ENCODE results near the gene FAM200C. TPM values are rescaled to one million over a fixed set of nuclear protein-coding genes. Genes with fewer than 3 reads are reported as not detected.

Gene FAM200C
- total RNA-seq, 1 experiment from 2014 or later = 10.5 TPM

DNA sequence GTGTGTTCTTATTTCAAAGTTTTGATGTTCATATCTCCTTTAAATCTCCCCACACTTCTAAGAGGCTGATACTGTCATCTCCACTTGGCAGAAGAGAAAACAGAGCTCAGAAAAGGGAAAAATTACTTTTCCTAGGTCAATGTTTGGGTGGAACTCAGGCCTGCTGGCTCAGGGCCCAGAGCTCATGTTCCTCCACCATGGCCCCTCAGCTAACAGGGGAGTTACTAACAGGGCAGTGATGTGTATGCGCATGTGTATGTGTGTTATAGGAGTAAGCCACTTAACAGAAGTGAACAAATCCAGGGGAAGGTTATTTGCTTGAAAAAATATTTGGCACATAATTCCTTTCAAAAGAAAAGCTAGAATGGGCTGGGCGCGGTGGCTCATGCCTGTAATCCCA, 32.0 kb downstream of the FAM200C start:
- H3K79me2 ChIP-seq (ENCODE audit: low read depth) = no peaks in the 10 kb centered on the region
- H3F3A ChIP-seq (ENCODE audit: insufficient read depth, low read depth) = no peaks in the 10 kb centered on the region; the same call in 1 of the 2 replicates
- no peak overlapping the region for H3K4me2 ChIP-seq
- H4K20me1 ChIP-seq (ENCODE audit: insufficient read depth) = peaks cover 3% of the 10 kb centered on the region; the same call in 1 of the 2 replicates
- H3K27me3 ChIP-seq (ENCODE audit: insufficient read depth, low read depth) = peaks cover 40% of the 10 kb centered on the region
- BruUV-seq (replicated peaks) = no TSS peak
- intact Hi-C loops (cut with micrococcal nuclease; ENCODE audit: unreplicated experiment) = no loop called here
- ChIA-PET CTCF (interaction anchor here (0.5 kb wide), 1 partner anchor 16 kb away, joined by 4 read pairs; no protein-coding TSS in a partner anchor), POLR2A (ENCODE audit: unreplicated experiment) (no interaction called here)
- 0 out of 2 replicates have a peak, but pooled peaks cover 5% of the 10 kb centered on the region for H3K4me1 ChIP-seq (replicated peaks; ENCODE audit: insufficient read depth)
- TF ChIP-seq, protein P1, sequence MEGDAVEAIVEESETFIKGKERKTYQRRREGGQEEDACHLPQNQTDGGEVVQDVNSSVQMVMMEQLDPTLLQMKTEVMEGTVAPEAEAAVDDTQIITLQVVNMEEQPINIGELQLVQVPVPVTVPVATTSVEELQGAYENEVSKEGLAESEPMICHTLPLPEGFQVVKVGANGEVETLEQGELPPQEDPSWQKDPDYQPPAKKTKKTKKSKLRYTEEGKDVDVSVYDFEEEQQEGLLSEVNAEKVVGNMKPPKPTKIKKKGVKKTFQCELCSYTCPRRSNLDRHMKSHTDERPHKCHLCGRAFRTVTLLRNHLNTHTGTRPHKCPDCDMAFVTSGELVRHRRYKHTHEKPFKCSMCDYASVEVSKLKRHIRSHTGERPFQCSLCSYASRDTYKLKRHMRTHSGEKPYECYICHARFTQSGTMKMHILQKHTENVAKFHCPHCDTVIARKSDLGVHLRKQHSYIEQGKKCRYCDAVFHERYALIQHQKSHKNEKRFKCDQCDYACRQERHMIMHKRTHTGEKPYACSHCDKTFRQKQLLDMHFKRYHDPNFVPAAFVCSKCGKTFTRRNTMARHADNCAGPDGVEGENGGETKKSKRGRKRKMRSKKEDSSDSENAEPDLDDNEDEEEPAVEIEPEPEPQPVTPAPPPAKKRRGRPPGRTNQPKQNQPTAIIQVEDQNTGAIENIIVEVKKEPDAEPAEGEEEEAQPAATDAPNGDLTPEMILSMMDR (conservative IDR thresholded peaks at IDR 0.05) = no peak
- no peak for TF ChIP-seq EZH2 (IDR thresholded peaks at IDR 0.05; ENCODE audit: low read depth)
- no peaks in the 10 kb centered on the region for H3K9me2 ChIP-seq (ENCODE audit: insufficient read depth)
- no peak for DNase-seq
- no peaks in the 10 kb centered on the region for H3K36me3 ChIP-seq (ENCODE audit: low read depth)
- no peak overlapping the region for H2AFZ ChIP-seq
- H3K4me3 ChIP-seq = no peak overlapping the region
- no peaks in the 10 kb centered on the region for H3K9me3 ChIP-seq (ENCODE audit: insufficient read depth, low read depth)
- H3K27ac ChIP-seq = no peak overlapping the region

DNA sequence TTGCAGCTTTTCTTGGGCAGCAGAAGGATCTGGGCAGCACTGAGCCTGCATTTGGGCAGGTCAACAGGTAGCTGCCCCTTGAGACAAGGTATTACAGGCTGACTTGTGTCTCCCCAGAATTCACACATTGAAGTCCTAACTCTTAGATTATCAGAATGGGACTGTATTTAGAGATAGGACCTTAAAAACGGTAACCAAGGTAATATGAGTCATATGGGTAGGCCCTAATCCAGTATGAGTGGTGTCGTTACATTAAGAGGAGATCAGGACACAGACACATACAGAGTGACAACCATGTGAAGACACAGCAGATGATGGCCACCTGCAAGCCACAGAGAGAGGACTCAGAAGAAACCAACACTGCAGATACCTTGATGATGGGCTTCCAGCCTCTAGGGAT, 32.6 kb downstream of the FAM200C start:
- POLR2A ChIA-PET (ENCODE audit: unreplicated experiment) = interaction anchor here (0.7 kb wide), 1 partner anchor 874 kb away, joined by 8 read pairs; no protein-coding TSS in a partner anchor
- Histone ChIP-seq H3K79me2 (ENCODE audit: low read depth) (no peaks in the 10 kb centered on the region), H3K27me3 (ENCODE audit: insufficient read depth, low read depth) (peaks cover 34% of the 10 kb centered on the region), H3K4me2 (no peak overlapping the region), H3K36me3 (ENCODE audit: low read depth) (no peaks in the 10 kb centered on the region), H3K9me3 (ENCODE audit: insufficient read depth, low read depth) (no peaks in the 10 kb centered on the region), H3K9me2 (ENCODE audit: insufficient read depth) (no peaks in the 10 kb centered on the region), H3F3A (ENCODE audit: insufficient read depth, low read depth) (no peaks in the 10 kb centered on the region; the same call in 1 of the 2 replicates), H3K4me3 (no peak overlapping the region), H2AFZ (no peak overlapping the region), H3K4me1 (replicated peaks; ENCODE audit: insufficient read depth) (0 out of 2 replicates have a peak, but pooled peaks cover 5% of the 10 kb centered on the region), H4K20me1 (ENCODE audit: insufficient read depth) (peaks cover 3% of the 10 kb centered on the region; the same call in 1 of the 2 replicates), H3K27ac (no peak overlapping the region)
- CTCF ChIA-PET = interaction anchor here (0.7 kb wide), 1 partner anchor 1578 kb away, joined by 6 read pairs; no protein-coding TSS in a partner anchor
- no peak for TF ChIP-seq EZH2 (IDR thresholded peaks at IDR 0.05; ENCODE audit: low read depth)
- TF ChIP-seq, protein P1 (conservative IDR thresholded peaks at IDR 0.05) = no peak
- DNase-seq = no peak
- intact Hi-C loops (cut with micrococcal nuclease; ENCODE audit: unreplicated experiment) = no loop called here
- BruUV-seq (replicated peaks) = no TSS peak

DNA sequence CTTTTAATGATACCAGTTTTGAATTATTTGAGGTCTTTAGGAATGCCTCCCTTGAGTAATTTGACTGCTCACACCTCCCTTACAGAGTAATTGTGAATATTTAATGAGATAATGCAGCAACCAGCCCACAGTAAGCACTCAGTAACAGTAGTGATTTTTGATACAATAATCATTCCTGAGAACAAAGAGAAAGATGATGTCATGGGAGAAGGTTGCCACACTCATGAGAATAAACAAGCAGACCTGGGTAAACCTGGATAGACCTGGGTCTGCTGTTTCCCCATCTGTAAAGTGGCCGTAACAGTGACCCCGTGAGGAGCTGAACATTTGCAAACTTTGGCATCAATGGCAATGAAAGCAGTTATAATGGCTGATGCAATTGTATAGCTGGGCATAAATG, 33.6 kb downstream of the FAM200C start:
- Histone ChIP-seq H3K27me3 (ENCODE audit: insufficient read depth, low read depth) (peaks cover 24% of the 10 kb centered on the region), H3F3A (ENCODE audit: insufficient read depth, low read depth) (no peaks in the 10 kb centered on the region; the same call in 1 of the 2 replicates), H3K4me3 (no peak overlapping the region), H3K4me1 (replicated peaks; ENCODE audit: insufficient read depth) (0 out of 2 replicates have a peak, but pooled peaks cover 5% of the 10 kb centered on the region), H3K4me2 (no peak overlapping the region), H3K9me3 (ENCODE audit: insufficient read depth, low read depth) (no peaks in the 10 kb centered on the region), H4K20me1 (ENCODE audit: insufficient read depth) (peaks cover 1% of the 10 kb centered on the region; the same call in 1 of the 2 replicates), H3K9me2 (ENCODE audit: insufficient read depth) (no peaks in the 10 kb centered on the region), H3K79me2 (ENCODE audit: low read depth) (no peaks in the 10 kb centered on the region), H2AFZ (no peak overlapping the region), H3K27ac (no peak overlapping the region), H3K36me3 (ENCODE audit: low read depth) (no peaks in the 10 kb centered on the region)
- POLR2A ChIA-PET (ENCODE audit: unreplicated experiment) = no interaction called here
- BruUV-seq (replicated peaks) = no TSS peak
- DNase-seq = no peak
- intact Hi-C loops (cut with micrococcal nuclease; ENCODE audit: unreplicated experiment) = no loop called here
- TF ChIP-seq, protein P1 (conservative IDR thresholded peaks at IDR 0.05) = no peak
- TF ChIP-seq EZH2 (IDR thresholded peaks at IDR 0.05; ENCODE audit: low read depth) = no peak
- CTCF ChIA-PET = no interaction called here

All from PC-9 (cell line).